NT2/D1 (cell line): ENCODE results near the gene FKBP4.

Experiments
- SUZ12 ChIP-seq: IDR thresholded peaks from 2 replicates; pipeline ENCODE4 v1.6.1; 2011; ENCODE audit not compliant: insufficient read length, insufficient read depth; ENCODE audit errors: extremely low read depth
- YY1 ChIP-seq: IDR thresholded peaks from 2 replicates; pipeline ENCODE4 v1.6.1; 2011; ENCODE audit not compliant: insufficient read length, insufficient read depth
- ZNF274 ChIP-seq: IDR thresholded peaks from 2 replicates; pipeline ENCODE4 v1.6.1; 2011; ENCODE audit warnings: mild to moderate bottlenecking, low read depth, low read length

- no peak for TF ChIP-seq ZNF274
- TF ChIP-seq YY1 = no peak
- TF ChIP-seq SUZ12 = no peak
Observed at GRCh38 chr12:2820432-2820831, 25.7 kb downstream of the FKBP4 start.
